ENCODE measurements around the gene PEX26. TPM values are rescaled to one million over a fixed set of nuclear protein-coding genes. Genes with fewer than 3 reads are reported as not detected.

The PEX26 gene
- total RNA-seq, 1 experiment from 2014 or later: 21.9 TPM

DNA sequence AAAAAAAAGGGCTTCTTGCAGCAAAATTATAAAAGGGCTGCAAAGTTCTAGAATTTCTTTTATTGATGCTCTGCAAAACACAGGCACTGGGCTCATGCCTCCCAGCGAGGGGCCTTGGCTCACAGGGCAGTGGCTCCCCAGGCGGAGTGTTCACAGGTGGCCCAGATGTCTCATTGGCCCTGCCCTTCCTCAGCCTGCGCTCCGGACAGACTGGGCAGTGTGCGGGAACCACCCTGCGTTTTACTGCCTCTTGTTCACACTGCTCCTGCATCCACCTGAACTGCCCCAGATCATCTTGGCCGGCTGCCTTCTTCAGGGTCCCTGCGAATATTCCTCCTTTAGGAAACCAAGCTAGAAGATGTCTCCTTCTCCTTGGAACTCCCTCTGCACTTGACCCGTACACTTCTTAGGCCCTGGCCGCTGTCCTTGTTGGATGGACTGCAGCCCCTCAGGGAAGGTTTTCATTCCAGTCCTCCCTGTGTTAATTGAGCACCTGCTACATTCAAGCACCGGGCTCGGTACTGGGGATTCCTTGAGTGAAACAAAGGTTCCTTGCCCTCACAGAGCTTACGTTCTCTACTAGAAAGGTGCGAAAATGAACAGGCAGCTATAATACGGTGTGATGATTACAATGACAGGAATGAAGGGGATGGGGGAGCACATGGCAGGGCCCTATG, 37.3 kb downstream of the PEX26 start:
- in situ Hi-C loops (cut with HindIII; ENCODE audit: low pct_unique_long_range_greater_than_20kb, low sequenced_read_pairs): no loop called here
- TF ChIP-seq SIN3A (IDR thresholded peaks at IDR 0.05; ENCODE audit: borderline replicate concordance, insufficient read depth, low read depth, low read length) (no peak), POLR2AphosphoS5 (IDR thresholded peaks at IDR 0.05; ENCODE audit: low read depth, low read length) (no peak), TCF7L2 (IDR thresholded peaks at IDR 0.05; ENCODE audit: low read depth, low read length) (no peak)
- TF ChIP-seq, protein P1, sequence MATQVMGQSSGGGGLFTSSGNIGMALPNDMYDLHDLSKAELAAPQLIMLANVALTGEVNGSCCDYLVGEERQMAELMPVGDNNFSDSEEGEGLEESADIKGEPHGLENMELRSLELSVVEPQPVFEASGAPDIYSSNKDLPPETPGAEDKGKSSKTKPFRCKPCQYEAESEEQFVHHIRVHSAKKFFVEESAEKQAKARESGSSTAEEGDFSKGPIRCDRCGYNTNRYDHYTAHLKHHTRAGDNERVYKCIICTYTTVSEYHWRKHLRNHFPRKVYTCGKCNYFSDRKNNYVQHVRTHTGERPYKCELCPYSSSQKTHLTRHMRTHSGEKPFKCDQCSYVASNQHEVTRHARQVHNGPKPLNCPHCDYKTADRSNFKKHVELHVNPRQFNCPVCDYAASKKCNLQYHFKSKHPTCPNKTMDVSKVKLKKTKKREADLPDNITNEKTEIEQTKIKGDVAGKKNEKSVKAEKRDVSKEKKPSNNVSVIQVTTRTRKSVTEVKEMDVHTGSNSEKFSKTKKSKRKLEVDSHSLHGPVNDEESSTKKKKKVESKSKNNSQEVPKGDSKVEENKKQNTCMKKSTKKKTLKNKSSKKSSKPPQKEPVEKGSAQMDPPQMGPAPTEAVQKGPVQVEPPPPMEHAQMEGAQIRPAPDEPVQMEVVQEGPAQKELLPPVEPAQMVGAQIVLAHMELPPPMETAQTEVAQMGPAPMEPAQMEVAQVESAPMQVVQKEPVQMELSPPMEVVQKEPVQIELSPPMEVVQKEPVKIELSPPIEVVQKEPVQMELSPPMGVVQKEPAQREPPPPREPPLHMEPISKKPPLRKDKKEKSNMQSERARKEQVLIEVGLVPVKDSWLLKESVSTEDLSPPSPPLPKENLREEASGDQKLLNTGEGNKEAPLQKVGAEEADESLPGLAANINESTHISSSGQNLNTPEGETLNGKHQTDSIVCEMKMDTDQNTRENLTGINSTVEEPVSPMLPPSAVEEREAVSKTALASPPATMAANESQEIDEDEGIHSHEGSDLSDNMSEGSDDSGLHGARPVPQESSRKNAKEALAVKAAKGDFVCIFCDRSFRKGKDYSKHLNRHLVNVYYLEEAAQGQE (IDR thresholded peaks at IDR 0.05; ENCODE audit: insufficient read depth in 1 of 2, low read depth in 2 of 2, low read length in 1 of 2): no peak
- TF ChIP-seq, protein P2, sequence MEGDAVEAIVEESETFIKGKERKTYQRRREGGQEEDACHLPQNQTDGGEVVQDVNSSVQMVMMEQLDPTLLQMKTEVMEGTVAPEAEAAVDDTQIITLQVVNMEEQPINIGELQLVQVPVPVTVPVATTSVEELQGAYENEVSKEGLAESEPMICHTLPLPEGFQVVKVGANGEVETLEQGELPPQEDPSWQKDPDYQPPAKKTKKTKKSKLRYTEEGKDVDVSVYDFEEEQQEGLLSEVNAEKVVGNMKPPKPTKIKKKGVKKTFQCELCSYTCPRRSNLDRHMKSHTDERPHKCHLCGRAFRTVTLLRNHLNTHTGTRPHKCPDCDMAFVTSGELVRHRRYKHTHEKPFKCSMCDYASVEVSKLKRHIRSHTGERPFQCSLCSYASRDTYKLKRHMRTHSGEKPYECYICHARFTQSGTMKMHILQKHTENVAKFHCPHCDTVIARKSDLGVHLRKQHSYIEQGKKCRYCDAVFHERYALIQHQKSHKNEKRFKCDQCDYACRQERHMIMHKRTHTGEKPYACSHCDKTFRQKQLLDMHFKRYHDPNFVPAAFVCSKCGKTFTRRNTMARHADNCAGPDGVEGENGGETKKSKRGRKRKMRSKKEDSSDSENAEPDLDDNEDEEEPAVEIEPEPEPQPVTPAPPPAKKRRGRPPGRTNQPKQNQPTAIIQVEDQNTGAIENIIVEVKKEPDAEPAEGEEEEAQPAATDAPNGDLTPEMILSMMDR (IDR thresholded peaks at IDR 0.05): no peak
- intact Hi-C loops (cut with micrococcal nuclease; ENCODE audit: unreplicated experiment): no loop called here
- no peaks in the 10 kb centered on the region; the same call in 1 of the 2 replicates for H3K4me1 ChIP-seq (ENCODE audit: control insufficient read depth, insufficient read depth, low read length)
- no peaks in the 10 kb centered on the region for H3K36me3 ChIP-seq (ENCODE audit: control insufficient read depth, insufficient read depth, low read length)
- no peak for DNase-seq (ENCODE audit: low read depth, low spot score)
- no peak for ATAC-seq
- no peaks in the 10 kb centered on the region for H3K27me3 ChIP-seq (ENCODE audit: control insufficient read depth, insufficient read depth, low read length)
- no peak overlapping the region for H3K4me3 ChIP-seq (ENCODE audit: low read depth in 2 of 2, low read length in 2 of 2)
- no TSS peak for BruUV-seq (replicated peaks)
- no peak overlapping the region for H3K27ac ChIP-seq (ENCODE audit: low read length)
- CTCF ChIA-PET: no interaction called here
- POLR2A ChIA-PET: interaction anchor here (0.6 kb wide), 1 partner anchor 30 kb away, joined by 5 read pairs; no protein-coding TSS in a partner anchor
- no peaks in the 10 kb centered on the region for H3K9me3 ChIP-seq (ENCODE audit: control insufficient read depth, insufficient read depth, low read depth, low read length)

DNA sequence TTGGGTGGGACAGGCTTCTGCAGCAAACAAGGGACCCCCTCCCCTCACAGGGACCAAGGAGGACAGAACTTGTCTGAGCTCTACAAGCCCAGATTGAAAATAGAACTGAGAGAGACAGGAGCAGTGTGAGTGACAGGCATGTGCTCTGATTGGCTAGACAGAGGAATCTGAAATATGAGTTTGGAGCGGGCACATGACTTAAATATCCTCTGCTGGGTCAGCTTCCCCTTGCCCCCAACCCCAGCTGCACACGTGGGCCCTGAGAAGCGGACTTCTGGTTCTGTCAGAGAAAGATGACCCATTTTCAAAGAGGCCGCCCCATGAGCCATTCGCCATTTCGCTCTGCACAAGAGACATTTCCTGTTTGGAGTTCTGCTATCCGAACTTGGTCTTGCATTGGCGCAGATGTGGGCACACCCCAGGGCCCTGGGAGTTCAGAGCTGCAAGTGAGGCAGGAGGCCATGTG, 38.1 kb downstream of the PEX26 start:
- no peak overlapping the region for H3K27ac ChIP-seq (ENCODE audit: low read length)
- H3K9me3 ChIP-seq (ENCODE audit: control insufficient read depth, insufficient read depth, low read depth, low read length): no peaks in the 10 kb centered on the region
- ChIA-PET CTCF (no interaction called here), POLR2A (interaction anchor here (0.6 kb wide), 1 partner anchor 29 kb away, joined by 5 read pairs; no protein-coding TSS in a partner anchor)
- in situ Hi-C loops (cut with HindIII; ENCODE audit: low pct_unique_long_range_greater_than_20kb, low sequenced_read_pairs) (no loop called here), intact Hi-C loops (cut with micrococcal nuclease; ENCODE audit: unreplicated experiment) (no loop called here)
- no TSS peak for BruUV-seq (replicated peaks)
- no peaks in the 10 kb centered on the region; the same call in 1 of the 2 replicates for H3K4me1 ChIP-seq (ENCODE audit: control insufficient read depth, insufficient read depth, low read length)
- H3K36me3 ChIP-seq (ENCODE audit: control insufficient read depth, insufficient read depth, low read length): no peaks in the 10 kb centered on the region
- H3K27me3 ChIP-seq (ENCODE audit: control insufficient read depth, insufficient read depth, low read length): no peaks in the 10 kb centered on the region
- DNase-seq (ENCODE audit: low read depth, low spot score): no peak
- TF ChIP-seq, protein P2 (IDR thresholded peaks at IDR 0.05): no peak
- TF ChIP-seq SIN3A (IDR thresholded peaks at IDR 0.05; ENCODE audit: borderline replicate concordance, insufficient read depth, low read depth, low read length) (no peak), TCF7L2 (IDR thresholded peaks at IDR 0.05; ENCODE audit: low read depth, low read length) (no peak), POLR2AphosphoS5 (IDR thresholded peaks at IDR 0.05; ENCODE audit: low read depth, low read length) (no peak)
- TF ChIP-seq, protein P1 (IDR thresholded peaks at IDR 0.05; ENCODE audit: insufficient read depth in 1 of 2, low read depth in 2 of 2, low read length in 1 of 2): no peak
- no peak overlapping the region for H3K4me3 ChIP-seq (ENCODE audit: low read depth in 2 of 2, low read length in 2 of 2)
- no peak for ATAC-seq
